Tibial nerve (tissue), 3 donors: Measurements from ENCODE around the gene STOM.

Experiments
- CTCF ChIP-seq, 5 experiments: fragments of 200-600 bp in 3 of 5; fragments of 450-650 bp in 2 of 5; sonication (generic) in 3 of 5; IDR thresholded peaks; one replicate each; pipeline ENCODE4 v1.5.1; 2016 to 2019; ENCODE audit warnings: antibody characterized with exemption in 5 of 5, mild to moderate bottlenecking in 3 of 5, moderate library complexity in 2 of 5
- POLR2A ChIP-seq, 2 donors: fragments of 450-650 bp; IDR thresholded peaks; one replicate each; pipeline ENCODE4 v1.6.1; 2017; ENCODE audit warnings: antibody characterized with exemption in 2 of 2, mild to moderate bottlenecking in 2 of 2, moderate library complexity in 2 of 2

GRCh38 chr9:121353241-121354061 lies 16.6 kb downstream of the STOM start:
- TF ChIP-seq POLR2A (IDR thresholded peaks at IDR 0.05) (no peak), CTCF (IDR thresholded peaks at IDR 0.05) (no peak)
